ENCODE results near the gene ADISSP.
A peak's percentile ranks its signal among the peaks of the same experiment; 100 is the strongest.

ADISSP gene

GRCh38 chr20:3728876-3729275 lies 38.7 kb downstream of the ADISSP start:
- H3K4me1 Mint-ChIP-seq (ENCODE audit: low read depth): peaks cover 62% of the 10 kb centered on the region
- peak overlapping the region; percentile 40 for H3K27ac Mint-ChIP-seq
- peaks cover 65% of the 10 kb centered on the region for H3K27me3 Mint-ChIP-seq
- intact Hi-C loops (cut with micrococcal nuclease): no loop called here
- no peak overlapping the region for H3K4me3 Mint-ChIP-seq
- H3K36me3 Mint-ChIP-seq (ENCODE audit: low read depth): no peaks in the 10 kb centered on the region
- H3K9me3 Mint-ChIP-seq: no peaks in the 10 kb centered on the region

GRCh38 chr20:3728354-3728753 lies 39.2 kb downstream of the ADISSP start:
- Mint-ChIP-seq H3K27ac (peak overlapping the region; percentile 40), H3K9me3 (no peaks in the 10 kb centered on the region), H3K4me3 (no peak overlapping the region), H3K36me3 (ENCODE audit: low read depth) (no peaks in the 10 kb centered on the region), H3K27me3 (peaks cover 59% of the 10 kb centered on the region), H3K4me1 (ENCODE audit: low read depth) (peaks cover 58% of the 10 kb centered on the region)
- intact Hi-C loops (cut with micrococcal nuclease): no loop called here

- peaks cover 52% of the 10 kb centered on the region for H3K4me1 Mint-ChIP-seq (ENCODE audit: low read depth)
- H3K27me3 Mint-ChIP-seq: peaks cover 51% of the 10 kb centered on the region
- intact Hi-C loops (cut with micrococcal nuclease): no loop called here
- no peaks in the 10 kb centered on the region for H3K36me3 Mint-ChIP-seq (ENCODE audit: low read depth)
- H3K9me3 Mint-ChIP-seq: no peaks in the 10 kb centered on the region
- no peak overlapping the region for H3K4me3 Mint-ChIP-seq
- H3K27ac Mint-ChIP-seq: peak overlapping the region; percentile 40
These were observed 40.0 kb downstream of the ADISSP start for GRCh38 chr20:3727401-3728021.

- intact Hi-C loops (cut with micrococcal nuclease): no loop called here
- peaks cover 41% of the 10 kb centered on the region for H3K4me1 Mint-ChIP-seq (ENCODE audit: low read depth)
- H3K4me3 Mint-ChIP-seq: no peak overlapping the region
- peaks cover 27% of the 10 kb centered on the region for H3K27me3 Mint-ChIP-seq
- H3K36me3 Mint-ChIP-seq (ENCODE audit: low read depth): no peaks in the 10 kb centered on the region
- no peaks in the 10 kb centered on the region for H3K9me3 Mint-ChIP-seq
- H3K27ac Mint-ChIP-seq: no peak overlapping the region
These were observed 43.2 kb downstream of the ADISSP start for GRCh38 chr20:3724356-3724755.

GRCh38 chr20:3723284-3723683 lies 44.3 kb downstream of the ADISSP start:
- Mint-ChIP-seq H3K4me1 (ENCODE audit: low read depth) (peaks cover 31% of the 10 kb centered on the region), H3K9me3 (no peaks in the 10 kb centered on the region), H3K36me3 (ENCODE audit: low read depth) (no peaks in the 10 kb centered on the region), H3K27ac (no peak overlapping the region), H3K27me3 (peaks cover 22% of the 10 kb centered on the region), H3K4me3 (no peak overlapping the region)
- intact Hi-C loops (cut with micrococcal nuclease): no loop called here

GRCh38 chr20:3721912-3722311 lies 45.6 kb downstream of the ADISSP start:
- Mint-ChIP-seq H3K27ac (no peak overlapping the region), H3K9me3 (no peaks in the 10 kb centered on the region), H3K27me3 (peaks cover 17% of the 10 kb centered on the region), H3K4me1 (ENCODE audit: low read depth) (peaks cover 23% of the 10 kb centered on the region), H3K36me3 (ENCODE audit: low read depth) (no peaks in the 10 kb centered on the region), H3K4me3 (no peak overlapping the region)
- intact Hi-C loops (cut with micrococcal nuclease): no loop called here

- peaks cover 11% of the 10 kb centered on the region for H3K27me3 Mint-ChIP-seq
- intact Hi-C loops (cut with micrococcal nuclease): no loop called here
- no peaks in the 10 kb centered on the region for H3K36me3 Mint-ChIP-seq (ENCODE audit: low read depth)
- peaks cover 34% of the 10 kb centered on the region for H3K4me1 Mint-ChIP-seq (ENCODE audit: low read depth)
- no peak overlapping the region for H3K27ac Mint-ChIP-seq
- no peaks in the 10 kb centered on the region for H3K9me3 Mint-ChIP-seq
- no peak overlapping the region for H3K4me3 Mint-ChIP-seq
These were observed 46.9 kb downstream of the ADISSP start for GRCh38 chr20:3720626-3721025.

- Mint-ChIP-seq H3K27me3 (peaks cover 11% of the 10 kb centered on the region), H3K4me3 (no peak overlapping the region), H3K27ac (no peak overlapping the region), H3K9me3 (no peaks in the 10 kb centered on the region), H3K36me3 (ENCODE audit: low read depth) (no peaks in the 10 kb centered on the region), H3K4me1 (ENCODE audit: low read depth) (peaks cover 36% of the 10 kb centered on the region)
- intact Hi-C loops (cut with micrococcal nuclease): no loop called here
These were observed 47.5 kb downstream of the ADISSP start for GRCh38 chr20:3720068-3720467.

GRCh38 chr20:3719046-3719445 lies 48.5 kb downstream of the ADISSP start:
- Mint-ChIP-seq H3K27me3 (peaks cover 8% of the 10 kb centered on the region), H3K36me3 (ENCODE audit: low read depth) (no peaks in the 10 kb centered on the region), H3K4me3 (no peak overlapping the region), H3K27ac (no peak overlapping the region), H3K4me1 (ENCODE audit: low read depth) (peaks cover 40% of the 10 kb centered on the region), H3K9me3 (no peaks in the 10 kb centered on the region)
- intact Hi-C loops (cut with micrococcal nuclease): no loop called here

- peaks cover 66% of the 10 kb centered on the region for H3K4me1 Mint-ChIP-seq (ENCODE audit: low read depth)
- peaks cover 13% of the 10 kb centered on the region for H3K36me3 Mint-ChIP-seq (ENCODE audit: low read depth)
- peak overlapping the region; percentile 15 for H3K27ac Mint-ChIP-seq
- no peaks in the 10 kb centered on the region for H3K9me3 Mint-ChIP-seq
- peaks cover 7% of the 10 kb centered on the region for H3K27me3 Mint-ChIP-seq
- intact Hi-C loops (cut with micrococcal nuclease): no loop called here
- H3K4me3 Mint-ChIP-seq: no peak overlapping the region
These were observed 51.2 kb downstream of the ADISSP start for GRCh38 chr20:3716195-3716834.

GRCh38 chr20:3714092-3714491 lies 53.5 kb downstream of the ADISSP start:
- Mint-ChIP-seq H3K9me3 (no peaks in the 10 kb centered on the region), H3K27ac (peak overlapping the region; percentile 80), H3K27me3 (peaks cover 3% of the 10 kb centered on the region), H3K36me3 (ENCODE audit: low read depth) (peaks cover 30% of the 10 kb centered on the region), H3K4me1 (ENCODE audit: low read depth) (peaks cover 79% of the 10 kb centered on the region), H3K4me3 (no peak overlapping the region)
- intact Hi-C loops (cut with micrococcal nuclease): loop anchor here (5.0 kb wide), 1 partner anchor 152 kb away; no protein-coding TSS in a partner anchor

- H3K4me3 Mint-ChIP-seq: peak within 1 kb of the TSS; percentile 92
- H3K27ac Mint-ChIP-seq: peak within 1 kb of the TSS; percentile 80
- no peaks in the 10 kb centered on the region for H3K27me3 Mint-ChIP-seq
- intact Hi-C loops (cut with micrococcal nuclease): loop anchor here (2.0 to 5.0 kb wide), 2 partner anchors 40 to 150 kb away; no protein-coding TSS in a partner anchor
- H3K9me3 Mint-ChIP-seq: no peaks in the 10 kb centered on the region
- H3K4me1 Mint-ChIP-seq (ENCODE audit: low read depth): peaks cover 90% of the 10 kb centered on the region
- peaks cover 47% of the 10 kb centered on the region for H3K36me3 Mint-ChIP-seq (ENCODE audit: low read depth)
These were observed 55.2 kb downstream of the ADISSP start, which contains the start of gene SIGLEC1 for GRCh38 chr20:3712279-3712873. Gene SIGLEC1 (minus strand): TSS chr20:3712600. CDS start chr20:3707128, 5,472 bp downstream.

- Mint-ChIP-seq H3K36me3 (ENCODE audit: low read depth) (peaks cover 55% of the 10 kb centered on the region), H3K4me1 (ENCODE audit: low read depth) (peaks cover 86% of the 10 kb centered on the region), H3K27me3 (no peaks in the 10 kb centered on the region), H3K27ac (peak overlapping the region; percentile 80), H3K4me3 (peak overlapping the region; percentile 92), H3K9me3 (no peaks in the 10 kb centered on the region)
- intact Hi-C loops (cut with micrococcal nuclease): loop anchor here (1.0 to 5.0 kb wide), 2 partner anchors 35 to 149 kb away; no protein-coding TSS in a partner anchor
These were observed 56.0 kb downstream of the ADISSP start for GRCh38 chr20:3711484-3711941.
